BE2C (cell line): Measurements from ENCODE around the gene NRXN2.
"Not testable (repeated sequence)": the region's sequence is repeated elsewhere in the genome, so short reads cannot be mapped to it uniquely, and the experiment has no call there.

ENCODE experiments used
- DNase-seq: peaks from one replicate; pipeline ENCODE4 v3.0.0-alpha.2; 2020
- H3K27me3 ChIP-seq: fragments of 250-450 bp; sonication (Bioruptor Pico); 2 replicates; pipeline ENCODE4 v1.5.1; 2020; ENCODE audit warnings: mild to moderate bottlenecking
- H3K36me3 ChIP-seq: fragments of 250-450 bp; sonication (Bioruptor Pico); 2 replicates; pipeline ENCODE4 v1.5.1; 2020; ENCODE audit warnings: mild to moderate bottlenecking
- H3K4me1 ChIP-seq: fragments of 250-450 bp; sonication (Bioruptor Pico); 2 replicates; pipeline ENCODE4 v1.5.1; 2020
- H3K4me3 ChIP-seq: 2 replicates; pipeline ENCODE4 v1.5.1; 2011; ENCODE audit warnings: low read depth, low read length
- H3K9me3 ChIP-seq: fragments of 250-450 bp; sonication (Bioruptor Pico); 2 replicates; pipeline ENCODE4 v1.5.1; 2020
- TF ChIP-seq, protein P1 (sequence below): IDR thresholded peaks from 2 replicates; pipeline ENCODE4 v1.5.1; 2012; ENCODE audit warnings: mild to moderate bottlenecking, low read depth, low read length

NRXN2 gene

GRCh38 chr11:64674774-64675173, 48.2 kb downstream of the NRXN2 start:
- no peaks in the 10 kb centered on the region for H3K27me3 ChIP-seq
- H3K4me3 ChIP-seq = no peak overlapping the region
- DNase-seq = no peak
- H3K9me3 ChIP-seq = no peaks in the 10 kb centered on the region
- no peaks in the 10 kb centered on the region for H3K36me3 ChIP-seq
- peaks cover 12% of the 10 kb centered on the region for H3K4me1 ChIP-seq
- TF ChIP-seq, protein P1, sequence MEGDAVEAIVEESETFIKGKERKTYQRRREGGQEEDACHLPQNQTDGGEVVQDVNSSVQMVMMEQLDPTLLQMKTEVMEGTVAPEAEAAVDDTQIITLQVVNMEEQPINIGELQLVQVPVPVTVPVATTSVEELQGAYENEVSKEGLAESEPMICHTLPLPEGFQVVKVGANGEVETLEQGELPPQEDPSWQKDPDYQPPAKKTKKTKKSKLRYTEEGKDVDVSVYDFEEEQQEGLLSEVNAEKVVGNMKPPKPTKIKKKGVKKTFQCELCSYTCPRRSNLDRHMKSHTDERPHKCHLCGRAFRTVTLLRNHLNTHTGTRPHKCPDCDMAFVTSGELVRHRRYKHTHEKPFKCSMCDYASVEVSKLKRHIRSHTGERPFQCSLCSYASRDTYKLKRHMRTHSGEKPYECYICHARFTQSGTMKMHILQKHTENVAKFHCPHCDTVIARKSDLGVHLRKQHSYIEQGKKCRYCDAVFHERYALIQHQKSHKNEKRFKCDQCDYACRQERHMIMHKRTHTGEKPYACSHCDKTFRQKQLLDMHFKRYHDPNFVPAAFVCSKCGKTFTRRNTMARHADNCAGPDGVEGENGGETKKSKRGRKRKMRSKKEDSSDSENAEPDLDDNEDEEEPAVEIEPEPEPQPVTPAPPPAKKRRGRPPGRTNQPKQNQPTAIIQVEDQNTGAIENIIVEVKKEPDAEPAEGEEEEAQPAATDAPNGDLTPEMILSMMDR = no peak

GRCh38 chr11:64673279-64673678, 49.7 kb downstream of the NRXN2 start:
- Histone ChIP-seq H3K4me3 (no peak overlapping the region), H3K27me3 (no peaks in the 10 kb centered on the region), H3K4me1 (peaks cover 12% of the 10 kb centered on the region), H3K36me3 (no peaks in the 10 kb centered on the region), H3K9me3 (no peaks in the 10 kb centered on the region)
- DNase-seq = no peak
- TF ChIP-seq, protein P1 = no peak

- Histone ChIP-seq H3K4me3 (no peak overlapping the region), H3K36me3 (no peaks in the 10 kb centered on the region), H3K27me3 (no peaks in the 10 kb centered on the region), H3K4me1 (peaks cover 12% of the 10 kb centered on the region), H3K9me3 (no peaks in the 10 kb centered on the region)
- DNase-seq = no peak
- TF ChIP-seq, protein P1 = no peak
Measured at GRCh38 chr11:64672875-64673274, 50.1 kb downstream of the NRXN2 start.

DNA sequence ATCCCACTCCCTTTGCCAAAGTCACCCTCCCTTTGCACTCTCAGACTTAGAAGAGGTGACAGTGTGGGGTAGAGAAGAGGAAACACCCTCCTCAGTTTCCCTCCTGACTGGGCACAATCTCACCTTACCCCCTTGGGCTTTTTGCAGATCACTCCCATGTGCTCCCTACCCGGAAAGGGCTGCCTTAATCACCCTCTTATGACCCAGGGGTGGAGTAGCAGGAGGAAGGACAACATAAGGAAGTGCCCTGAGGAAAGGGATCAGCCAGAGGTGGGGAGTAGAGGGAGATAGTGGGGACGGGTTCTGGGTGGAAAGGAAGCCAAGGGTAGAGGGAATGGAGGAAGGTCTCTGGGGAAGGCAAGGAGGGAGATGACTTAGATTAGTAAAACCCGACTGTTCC, 52.0 kb downstream of the NRXN2 start:
- peaks cover 7% of the 10 kb centered on the region for H3K4me1 ChIP-seq
- no peak overlapping the region for H3K4me3 ChIP-seq
- TF ChIP-seq, protein P1 = no peak
- H3K9me3 ChIP-seq = no peaks in the 10 kb centered on the region
- H3K27me3 ChIP-seq = no peaks in the 10 kb centered on the region
- no peaks in the 10 kb centered on the region for H3K36me3 ChIP-seq
- no peak for DNase-seq

DNA sequence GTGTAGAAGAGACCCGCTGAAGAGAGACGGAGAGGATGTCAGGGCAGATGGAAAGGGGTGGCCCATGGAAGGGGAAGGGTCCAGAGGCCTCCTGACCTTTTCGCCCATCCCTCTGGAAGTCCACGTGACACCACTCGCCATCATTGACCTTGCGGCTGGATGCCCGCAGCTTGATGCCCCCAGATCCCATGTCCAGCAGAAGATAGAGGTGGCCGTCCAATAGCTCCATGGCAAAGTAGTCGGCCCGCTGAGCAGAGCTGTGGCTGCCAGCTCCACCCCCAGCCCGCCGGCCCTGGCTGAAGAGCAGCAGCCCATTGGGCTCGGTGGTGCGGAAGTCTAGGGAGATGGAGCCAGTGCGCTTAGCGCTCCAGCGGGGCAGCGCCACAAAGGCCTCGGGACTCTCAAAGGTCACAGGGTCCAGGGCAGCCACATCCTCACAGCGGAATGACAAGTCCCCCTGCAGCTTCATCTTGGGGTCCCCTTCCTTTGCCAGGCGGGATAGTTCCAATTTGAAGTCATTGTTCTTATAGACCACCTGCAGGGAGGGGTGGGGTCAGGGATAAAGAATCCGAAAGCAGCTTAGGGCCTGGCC, 55.7 kb downstream of the NRXN2 start:
- Histone ChIP-seq H3K4me1 (no peaks in the 10 kb centered on the region), H3K9me3 (no peaks in the 10 kb centered on the region), H3K27me3 (no peaks in the 10 kb centered on the region), H3K36me3 (no peaks in the 10 kb centered on the region), H3K4me3 (no peak overlapping the region)
- TF ChIP-seq, protein P1 = no peak
- DNase-seq = no peak

DNA sequence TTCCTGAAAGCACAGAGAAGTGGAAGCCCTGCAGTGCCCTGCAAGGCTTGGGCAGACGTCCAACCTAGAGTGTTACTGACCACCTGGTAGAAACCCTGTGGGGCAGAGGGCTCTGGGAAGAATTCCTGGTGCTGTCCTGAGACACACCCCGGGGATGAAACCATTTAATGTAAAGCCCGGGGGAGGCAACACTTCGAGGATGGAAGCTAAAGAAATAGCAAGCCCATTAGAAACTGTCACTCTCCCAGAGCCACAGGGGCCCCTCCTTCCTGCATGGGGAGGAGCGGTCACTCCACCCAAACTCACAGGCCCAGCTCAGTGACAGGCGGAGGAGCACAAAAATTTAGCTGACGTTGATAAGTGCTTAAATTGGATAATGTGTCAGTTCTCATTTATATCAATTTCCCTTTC, 57.6 kb downstream of the NRXN2 start:
- Histone ChIP-seq H3K36me3 (no peaks in the 10 kb centered on the region), H3K4me3 (no peak overlapping the region), H3K4me1 (no peaks in the 10 kb centered on the region), H3K9me3 (no peaks in the 10 kb centered on the region), H3K27me3 (no peaks in the 10 kb centered on the region)
- TF ChIP-seq, protein P1 = no peak
- DNase-seq = no peak

DNA sequence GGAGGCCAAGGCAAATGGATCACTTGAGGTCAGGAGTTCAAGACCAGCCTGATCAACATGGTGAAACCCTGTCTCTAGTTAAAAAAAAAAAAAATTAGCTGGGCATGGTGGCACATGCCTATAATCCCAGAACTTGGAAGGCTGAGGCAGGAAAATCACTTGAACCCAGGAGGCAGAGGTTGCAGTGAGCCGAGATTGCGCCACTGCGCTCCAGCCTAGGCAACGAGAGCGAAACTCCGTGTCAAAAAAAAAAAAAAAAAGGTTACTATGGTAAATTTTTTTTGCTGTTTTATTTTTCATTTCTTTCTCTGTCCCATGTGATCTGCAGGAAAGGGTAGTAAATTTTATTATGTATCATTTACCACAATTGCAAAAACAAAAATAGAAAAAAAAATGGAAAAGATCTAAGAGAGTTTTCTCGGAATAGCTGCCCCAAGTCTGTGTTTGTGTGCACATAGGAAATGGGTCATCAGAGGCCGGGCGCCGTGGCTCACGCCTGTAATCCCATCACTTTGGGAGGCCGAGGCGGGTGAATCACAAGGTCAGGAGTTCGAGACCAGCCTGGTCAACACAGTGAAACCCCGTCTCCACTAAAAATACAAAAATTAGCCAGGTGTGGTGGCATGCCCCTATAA, 58.6 kb downstream of the NRXN2 start:
- not testable (repeated sequence) for H3K4me1 ChIP-seq, H3K36me3 ChIP-seq, H3K27me3 ChIP-seq, H3K9me3 ChIP-seq, DNase-seq, H3K4me3 ChIP-seq
